ENCODE measurements around the gene PCYOX1L.

DNA sequence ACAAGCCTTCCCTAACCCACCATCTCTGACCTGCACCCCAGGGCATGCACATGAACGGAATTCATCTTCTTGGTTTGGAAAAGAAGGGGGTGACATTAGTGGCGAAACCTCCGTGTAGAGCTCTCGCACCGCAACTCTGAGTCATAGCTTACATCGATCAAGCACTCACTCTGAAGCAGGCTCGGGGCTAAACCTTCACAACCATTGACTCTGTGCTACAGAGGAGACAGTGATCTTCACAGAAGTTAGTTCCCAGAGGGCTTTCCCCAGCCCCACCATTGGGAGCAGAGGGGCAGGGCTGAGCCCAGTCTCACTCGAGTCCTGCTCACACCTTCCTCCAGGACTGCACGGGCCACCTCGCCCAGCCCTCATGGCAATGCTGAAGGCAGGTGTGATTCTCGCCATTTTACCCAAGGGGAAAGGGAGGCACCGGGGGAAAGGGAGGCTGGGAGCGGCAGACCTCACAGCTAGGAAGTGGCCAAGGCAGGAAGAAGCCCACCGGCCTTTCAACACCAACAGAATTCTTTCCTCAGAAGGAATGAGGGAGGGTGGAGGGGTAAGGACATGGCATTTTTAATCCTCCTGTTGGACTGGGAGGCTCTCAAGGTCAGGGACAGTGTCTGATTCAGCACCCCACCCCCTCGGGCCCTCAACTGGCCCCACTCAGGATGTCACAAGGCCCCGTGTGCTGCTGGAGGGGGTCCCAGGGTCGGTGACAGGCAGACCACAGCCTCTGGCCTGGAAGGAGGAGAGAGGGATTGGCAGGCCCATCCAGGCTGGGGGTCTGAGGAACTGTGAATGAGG lies 47.1 kb downstream of the PCYOX1L start:
- TF ChIP-seq, protein P1, sequence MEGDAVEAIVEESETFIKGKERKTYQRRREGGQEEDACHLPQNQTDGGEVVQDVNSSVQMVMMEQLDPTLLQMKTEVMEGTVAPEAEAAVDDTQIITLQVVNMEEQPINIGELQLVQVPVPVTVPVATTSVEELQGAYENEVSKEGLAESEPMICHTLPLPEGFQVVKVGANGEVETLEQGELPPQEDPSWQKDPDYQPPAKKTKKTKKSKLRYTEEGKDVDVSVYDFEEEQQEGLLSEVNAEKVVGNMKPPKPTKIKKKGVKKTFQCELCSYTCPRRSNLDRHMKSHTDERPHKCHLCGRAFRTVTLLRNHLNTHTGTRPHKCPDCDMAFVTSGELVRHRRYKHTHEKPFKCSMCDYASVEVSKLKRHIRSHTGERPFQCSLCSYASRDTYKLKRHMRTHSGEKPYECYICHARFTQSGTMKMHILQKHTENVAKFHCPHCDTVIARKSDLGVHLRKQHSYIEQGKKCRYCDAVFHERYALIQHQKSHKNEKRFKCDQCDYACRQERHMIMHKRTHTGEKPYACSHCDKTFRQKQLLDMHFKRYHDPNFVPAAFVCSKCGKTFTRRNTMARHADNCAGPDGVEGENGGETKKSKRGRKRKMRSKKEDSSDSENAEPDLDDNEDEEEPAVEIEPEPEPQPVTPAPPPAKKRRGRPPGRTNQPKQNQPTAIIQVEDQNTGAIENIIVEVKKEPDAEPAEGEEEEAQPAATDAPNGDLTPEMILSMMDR (IDR thresholded peaks at IDR 0.05; ENCODE audit: poor library complexity, severe bottlenecking) = no peak
- TF ChIP-seq SMC3 (conservative IDR thresholded peaks at IDR 0.05; ENCODE audit: poor library complexity) (no peak), EZH2 (IDR thresholded peaks at IDR 0.05; ENCODE audit: borderline replicate concordance, insufficient read depth, low read length, poor library complexity, severe bottlenecking) (no peak), TAF1 (IDR thresholded peaks at IDR 0.05; ENCODE audit: low read depth) (no peak), EP300 (conservative IDR thresholded peaks at IDR 0.05; ENCODE audit: poor library complexity, severe bottlenecking) (no peak), POLR2AphosphoS5 (IDR thresholded peaks at IDR 0.05) (no peak), RAD21 (conservative IDR thresholded peaks at IDR 0.05) (no peak)

All from neural cell (in vitro differentiated cells).